Cardiac fibroblast (primary cell): ENCODE results near the gene EPHB1.

Source experiments
- DNase-seq, 2 donors: peaks; one replicate each; pipeline versions ENCODE4 v3.0.0 to v3.0.0-alpha.2; 2010; ENCODE audit warnings: low read depth in 2 of 2
- H3K4me3 ChIP-seq, 2 donors: replicated peaks in 1 of 2; 1 replicate in 1 of 2; 2 replicates in 1 of 2; pipeline ENCODE4 v1.5.1; 2011; ENCODE audit warnings: low read depth in 2 of 2, low read length in 2 of 2, mild to moderate bottlenecking in 2 of 2, moderate library complexity in 1 of 2
- CTCF ChIP-seq: IDR thresholded peaks from one replicate; pipeline ENCODE4 v1.5.1; 2011; ENCODE audit warnings: low read depth, mild to moderate bottlenecking, low read length, inconsistent platforms

Gene EPHB1

GRCh38 chr3:135040321-135041240 is 245.5 kb downstream of the EPHB1 start:
- no peak for DNase-seq
- TF ChIP-seq CTCF, result no peak
- H3K4me3 ChIP-seq, result no peak overlapping the region

GRCh38 chr3:135041601-135042000 is 246.5 kb downstream of the EPHB1 start:
- no peak overlapping the region for H3K4me3 ChIP-seq
- DNase-seq, result no peak
- TF ChIP-seq CTCF, result no peak

- TF ChIP-seq CTCF, result no peak
- DNase-seq, result no peak
- no peak overlapping the region for H3K4me3 ChIP-seq
Observed at GRCh38 chr3:135047061-135047460, 252.0 kb downstream of the EPHB1 start.

- H3K4me3 ChIP-seq, result no peak overlapping the region
- DNase-seq, result no peak
Observed at GRCh38 chr3:135050536-135050935, 255.5 kb downstream of the EPHB1 start.

GRCh38 chr3:135051409-135051973 is 256.4 kb downstream of the EPHB1 start:
- no peak overlapping the region for H3K4me3 ChIP-seq
- no peak for DNase-seq
- TF ChIP-seq CTCF, result no peak

More at GRCh38 chr3:135050536-135050935, 255.5 kb downstream of the EPHB1 start:
- TF ChIP-seq CTCF, result no peak

GRCh38 chr3:135055449-135055848 is 260.4 kb downstream of the EPHB1 start:
- no peak for TF ChIP-seq CTCF
- H3K4me3 ChIP-seq, result no peak overlapping the region
- DNase-seq, result no peak
